ENCODE data around the gene PTGFR.

DNA sequence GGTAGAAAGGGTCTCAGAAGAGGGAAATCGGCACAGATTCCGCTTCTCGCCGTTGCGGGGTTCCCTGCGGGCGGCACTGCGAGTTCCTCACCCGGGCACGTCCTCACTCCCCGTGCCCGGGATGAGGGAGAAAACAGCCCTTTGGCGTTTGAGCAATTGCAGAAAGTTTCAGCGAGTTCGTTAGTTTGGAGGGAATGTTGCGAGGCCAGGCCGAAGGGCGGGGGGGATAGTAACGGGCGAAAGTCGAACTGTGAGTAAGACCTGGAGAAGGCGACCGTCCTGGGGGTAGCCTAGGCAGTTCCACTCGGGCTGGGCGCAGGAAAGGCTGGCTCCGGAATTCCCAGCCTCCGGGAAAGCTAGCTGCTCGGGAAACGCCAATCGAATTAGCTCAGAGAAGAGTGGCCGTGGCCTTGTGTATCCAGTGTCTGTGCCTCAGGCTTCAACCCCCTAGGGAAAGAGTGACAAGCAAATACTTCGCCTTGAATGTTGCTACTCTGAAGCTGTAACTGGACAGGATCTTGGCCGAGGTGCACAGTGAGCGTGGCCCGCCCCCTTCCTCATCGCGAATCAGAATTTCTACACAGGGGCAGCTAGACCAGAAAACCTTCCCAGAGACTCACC, 787 bp downstream of the PTGFR start:
- TF ChIP-seq, protein P1, sequence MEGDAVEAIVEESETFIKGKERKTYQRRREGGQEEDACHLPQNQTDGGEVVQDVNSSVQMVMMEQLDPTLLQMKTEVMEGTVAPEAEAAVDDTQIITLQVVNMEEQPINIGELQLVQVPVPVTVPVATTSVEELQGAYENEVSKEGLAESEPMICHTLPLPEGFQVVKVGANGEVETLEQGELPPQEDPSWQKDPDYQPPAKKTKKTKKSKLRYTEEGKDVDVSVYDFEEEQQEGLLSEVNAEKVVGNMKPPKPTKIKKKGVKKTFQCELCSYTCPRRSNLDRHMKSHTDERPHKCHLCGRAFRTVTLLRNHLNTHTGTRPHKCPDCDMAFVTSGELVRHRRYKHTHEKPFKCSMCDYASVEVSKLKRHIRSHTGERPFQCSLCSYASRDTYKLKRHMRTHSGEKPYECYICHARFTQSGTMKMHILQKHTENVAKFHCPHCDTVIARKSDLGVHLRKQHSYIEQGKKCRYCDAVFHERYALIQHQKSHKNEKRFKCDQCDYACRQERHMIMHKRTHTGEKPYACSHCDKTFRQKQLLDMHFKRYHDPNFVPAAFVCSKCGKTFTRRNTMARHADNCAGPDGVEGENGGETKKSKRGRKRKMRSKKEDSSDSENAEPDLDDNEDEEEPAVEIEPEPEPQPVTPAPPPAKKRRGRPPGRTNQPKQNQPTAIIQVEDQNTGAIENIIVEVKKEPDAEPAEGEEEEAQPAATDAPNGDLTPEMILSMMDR (IDR thresholded peaks at IDR 0.05), result no peak
- no peak for TF ChIP-seq EZH2 (IDR thresholded peaks at IDR 0.05; ENCODE audit: borderline replicate concordance, insufficient read depth, low read depth, low read length, poor library complexity, severe bottlenecking)

Data from B cell (primary cell).